ENCODE measurements around the gene ELFN2.
A peak's percentile ranks its signal among the peaks of the same experiment; 100 is the strongest.

Gene ELFN2

DNA sequence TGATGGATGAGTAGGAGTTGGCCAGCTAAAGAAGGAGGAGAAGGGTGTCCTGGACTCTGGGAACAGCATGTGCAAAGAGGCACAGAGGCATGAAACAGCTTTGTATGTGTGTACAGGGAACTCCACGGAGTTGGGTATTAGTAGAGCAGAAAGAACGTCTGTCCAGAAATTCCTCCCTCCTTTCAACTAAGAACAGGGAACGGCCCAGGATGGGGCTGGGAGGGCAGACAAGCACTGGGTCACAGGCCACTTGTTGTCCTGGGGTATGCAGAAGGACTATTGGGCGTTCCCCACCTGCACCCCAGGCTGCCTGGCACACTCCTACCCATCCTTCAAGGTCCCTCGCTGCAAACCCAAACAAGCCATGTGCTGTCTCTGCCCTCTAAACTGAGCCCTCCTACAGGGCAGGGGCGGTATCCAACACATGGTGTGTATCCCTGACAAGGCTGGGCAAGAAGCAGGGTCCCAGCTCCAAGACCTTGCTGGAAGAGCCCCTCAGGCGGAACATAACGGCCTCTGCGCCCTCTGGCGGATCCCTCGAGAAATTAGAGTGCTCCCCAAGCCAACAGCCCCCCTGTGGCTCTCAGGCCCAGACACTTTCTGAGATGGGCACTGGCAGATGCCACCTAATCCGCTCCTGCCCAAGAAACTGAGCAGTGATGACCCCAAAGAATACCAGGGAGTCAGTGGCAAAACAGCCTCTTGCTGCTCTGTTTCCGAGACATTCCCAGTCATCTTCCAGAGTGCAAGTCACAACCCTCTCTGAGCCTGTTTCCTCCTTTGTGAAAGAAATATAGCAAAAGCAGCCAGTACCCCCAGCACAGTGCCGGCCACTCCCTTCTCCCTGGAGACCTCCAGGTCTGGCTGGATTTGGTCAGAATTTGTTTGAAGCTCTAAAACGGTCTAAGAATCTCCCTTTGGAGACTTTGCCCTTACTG, 1.6 kb upstream of the ELFN2 start:
- no peak for FAIRE-seq
- peak; percentile 49 for DNase-seq (ENCODE audit: insufficient read length, low spot score)

- no peak for FAIRE-seq
- no peak for DNase-seq (ENCODE audit: insufficient read length, low spot score)
Observed at GRCh38 chr22:37427711-37428635, 694 bp upstream of the ELFN2 start.

DNA sequence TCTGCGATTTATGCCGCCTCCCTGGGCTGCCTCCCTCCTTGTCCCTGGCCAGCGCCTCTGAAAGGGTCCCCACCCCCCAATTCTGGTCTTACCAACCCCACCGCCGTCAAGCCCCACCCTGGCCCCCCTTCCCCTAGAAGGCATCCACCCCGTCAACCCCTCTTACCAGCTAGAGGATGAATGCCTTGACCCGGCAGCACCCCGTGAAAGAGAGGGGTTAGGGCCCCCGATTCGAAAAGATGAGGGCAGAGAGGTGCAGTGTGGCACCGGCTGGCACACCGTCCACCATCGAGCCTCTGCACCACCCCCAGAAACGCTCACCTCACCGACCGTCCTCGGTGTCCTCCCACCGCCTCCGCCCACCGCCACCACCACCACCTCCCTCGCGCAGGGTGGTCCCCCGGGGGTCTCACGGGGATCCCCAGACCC, 559 bp downstream of the ELFN2 start:
- no peak for FAIRE-seq
- DNase-seq (ENCODE audit: insufficient read length, low spot score) = no peak

DNA sequence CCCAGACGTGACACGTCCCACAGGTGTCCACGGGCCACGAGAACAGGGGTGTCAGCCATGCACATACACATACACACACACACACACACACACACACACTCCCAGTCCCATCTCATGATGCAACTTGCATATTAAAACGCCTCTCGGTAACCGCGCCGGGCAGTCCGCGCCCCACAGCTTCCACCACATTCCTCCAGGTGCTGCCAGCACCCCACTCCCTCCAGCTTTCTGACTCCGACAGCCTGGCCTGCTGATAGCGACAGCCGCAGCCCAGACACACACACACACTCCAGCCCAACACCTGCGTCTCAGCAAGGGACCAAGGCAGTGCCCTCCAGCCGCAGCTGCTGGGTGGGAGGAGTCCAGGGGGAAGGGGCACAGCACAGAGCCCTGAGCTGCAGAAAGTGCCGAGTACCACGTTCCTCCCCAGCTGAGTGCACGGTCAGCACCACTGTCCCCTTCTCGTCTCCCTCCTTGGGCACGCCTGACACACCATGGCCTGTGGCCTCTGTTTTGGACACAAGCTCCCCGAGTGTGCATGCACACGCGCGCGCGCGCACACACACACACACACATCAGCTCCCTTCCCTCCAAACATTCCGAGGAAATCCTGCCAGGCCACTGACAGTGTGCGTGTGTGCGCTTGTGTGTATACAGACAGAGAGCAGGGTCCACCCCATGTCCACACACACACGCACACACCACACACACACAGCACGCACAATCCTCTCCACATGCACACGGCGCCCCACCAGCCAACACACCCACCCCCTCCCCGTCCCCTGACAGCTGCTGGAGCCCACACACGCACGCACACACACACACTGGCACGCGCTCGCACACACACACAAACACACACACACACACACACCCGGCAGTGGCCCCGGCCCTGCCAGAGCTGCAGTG, 1.2 kb downstream of the ELFN2 start:
- FAIRE-seq (no peak), DNase-seq (ENCODE audit: insufficient read length, low spot score) (no peak)

DNA sequence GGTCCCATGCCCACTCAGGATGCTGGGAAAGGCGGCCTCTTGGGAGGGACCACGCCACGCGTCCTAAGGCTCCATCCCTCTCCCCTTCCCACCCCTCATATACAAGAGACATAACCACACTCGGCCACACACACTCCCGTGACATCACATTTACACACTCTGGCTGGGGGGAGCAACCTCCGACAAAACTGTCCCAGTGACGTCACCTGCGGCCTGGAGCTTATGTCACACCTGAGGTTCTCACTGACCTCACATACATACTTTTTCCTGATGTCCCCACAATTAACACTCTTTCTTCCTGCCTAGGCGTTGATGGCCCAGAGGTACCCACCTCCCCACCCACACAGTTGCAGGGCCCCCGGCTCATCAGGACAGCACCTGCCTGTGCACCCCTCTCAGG, 1.9 kb downstream of the ELFN2 start:
- DNase-seq (ENCODE audit: insufficient read length, low spot score) (no peak), FAIRE-seq (no peak)

DNA sequence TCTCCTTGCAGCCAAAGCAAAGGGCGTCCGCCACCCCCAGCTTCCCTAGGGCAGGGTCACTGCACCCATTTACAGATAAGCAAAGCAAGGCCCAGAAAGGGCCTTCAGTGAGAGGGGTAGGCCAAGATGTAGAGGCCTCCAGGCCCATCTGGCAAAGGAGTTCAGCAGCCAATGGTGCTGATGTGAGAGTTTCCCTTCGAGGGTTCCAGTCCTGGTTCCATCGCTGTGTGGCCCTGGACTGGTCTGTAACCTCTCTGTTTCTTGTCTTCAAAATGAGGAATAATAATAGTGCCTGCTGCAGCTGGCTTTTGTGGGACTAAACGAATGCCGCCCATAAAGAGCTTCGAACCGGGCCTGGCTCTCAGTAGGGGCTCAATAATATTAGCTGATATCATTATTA, 4.0 kb downstream of the ELFN2 start:
- FAIRE-seq (no peak), DNase-seq (ENCODE audit: insufficient read length, low spot score) (no peak)

- no peak for DNase-seq (ENCODE audit: insufficient read length, low spot score)
Observed at GRCh38 chr22:37421468-37421877, 5.8 kb downstream of the ELFN2 start.

DNA sequence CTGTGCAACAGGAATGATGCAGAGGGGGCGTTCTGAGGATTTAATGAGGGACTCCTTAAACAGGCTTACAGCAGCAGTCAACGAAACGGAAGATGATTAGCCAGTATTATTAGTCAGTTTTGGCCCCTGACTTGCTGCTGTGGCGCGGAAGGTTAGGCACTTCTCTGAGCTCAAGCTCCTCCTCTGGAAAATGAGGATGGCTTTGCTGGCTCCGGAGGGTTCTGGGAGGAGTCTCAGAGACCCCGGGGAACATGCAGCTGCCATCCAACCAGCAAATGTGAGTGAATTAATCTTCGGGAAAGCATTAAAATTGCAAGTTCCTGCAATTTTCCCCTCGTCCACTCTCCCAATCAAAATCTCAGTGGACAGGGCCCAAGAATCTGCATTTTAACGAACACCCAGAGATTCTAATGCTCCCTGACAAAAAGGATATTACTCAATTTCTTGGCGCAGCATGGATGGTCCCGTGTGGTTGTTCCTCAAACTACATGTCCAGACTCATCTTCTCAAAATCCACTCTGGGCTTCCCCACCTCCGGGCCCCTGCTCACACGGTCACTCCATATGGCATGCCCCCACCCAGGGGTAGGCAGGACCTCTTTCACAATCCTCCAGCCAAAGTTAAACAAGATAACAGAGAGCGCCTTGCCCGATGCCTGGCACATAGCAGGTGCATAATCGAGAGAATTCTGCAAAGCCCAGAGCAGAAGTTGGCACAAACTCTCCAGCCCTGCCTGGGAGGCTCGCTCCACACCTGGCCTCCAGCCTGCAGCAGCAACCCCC, 6.4 kb downstream of the ELFN2 start:
- DNase-seq (ENCODE audit: insufficient read length, low spot score) = no peak
- FAIRE-seq = no peak

More at GRCh38 chr22:37421468-37421877, 5.8 kb downstream of the ELFN2 start:
- no peak for FAIRE-seq

DNA sequence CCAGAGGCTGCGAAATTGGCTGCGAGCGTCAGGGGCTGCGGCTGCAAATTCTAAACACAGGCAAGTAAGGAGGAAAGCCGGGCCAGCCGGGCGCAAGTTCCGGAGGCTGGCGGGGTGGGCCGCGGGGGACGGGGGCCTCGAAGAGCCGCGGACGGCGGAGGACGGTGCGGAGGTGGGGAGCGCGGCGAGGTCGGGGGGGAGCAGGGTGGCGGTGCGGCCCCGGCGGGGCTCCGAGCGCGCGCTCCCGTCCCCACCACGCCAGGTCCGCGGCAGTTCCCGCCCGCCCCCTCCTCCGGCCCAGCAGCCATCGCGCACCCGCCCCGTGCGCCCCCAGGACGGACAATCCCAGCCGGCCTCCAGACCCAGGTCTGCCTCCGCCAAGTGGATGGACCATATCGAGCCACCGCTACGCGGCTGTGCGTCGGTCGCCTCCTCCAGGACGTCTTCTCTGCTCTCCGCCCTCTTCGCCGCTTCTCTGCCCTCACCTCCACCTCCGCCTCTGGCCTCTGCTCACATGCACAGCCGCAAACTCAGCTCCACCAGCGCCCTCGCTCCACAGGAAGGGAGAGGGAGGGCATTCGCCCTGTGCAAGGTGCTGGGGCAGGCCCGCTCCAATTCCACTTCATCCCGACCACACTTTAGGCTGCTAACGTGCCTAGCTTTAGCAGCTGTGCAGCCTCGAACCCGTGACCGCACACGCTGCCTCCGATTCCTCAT, 7.2 kb downstream of the ELFN2 start:
- no peak for FAIRE-seq
- no peak for DNase-seq (ENCODE audit: insufficient read length, low spot score)

DNA sequence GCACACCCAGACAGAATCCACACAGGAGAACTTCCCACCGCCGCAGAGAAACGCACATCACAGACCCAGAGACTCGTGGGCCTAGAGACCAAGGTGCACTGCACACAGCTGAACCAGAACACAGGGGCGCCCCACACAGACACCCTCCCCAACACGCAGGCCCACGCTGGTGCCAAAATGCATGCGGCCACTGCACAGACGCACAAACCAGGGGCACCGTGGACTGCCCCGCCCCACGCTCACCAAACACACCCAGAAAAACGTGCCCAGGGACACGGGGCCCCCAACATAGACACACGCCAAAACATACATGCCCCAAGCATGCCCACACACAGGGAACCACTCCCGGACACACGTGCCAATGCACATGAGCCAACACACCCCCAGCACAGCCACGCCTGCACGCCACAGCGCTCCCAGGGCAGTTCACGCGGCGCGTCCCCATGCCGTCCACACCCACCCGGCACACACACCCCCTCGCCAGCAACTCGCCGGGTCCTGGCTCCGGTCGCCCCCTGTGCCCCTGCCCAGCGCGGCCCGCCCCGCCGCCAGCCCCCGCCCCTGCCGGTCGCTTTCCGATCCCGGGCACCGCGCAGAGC, 7.8 kb downstream of the ELFN2 start:
- DNase-seq (ENCODE audit: insufficient read length, low spot score) = no peak
- FAIRE-seq = no peak

DNA sequence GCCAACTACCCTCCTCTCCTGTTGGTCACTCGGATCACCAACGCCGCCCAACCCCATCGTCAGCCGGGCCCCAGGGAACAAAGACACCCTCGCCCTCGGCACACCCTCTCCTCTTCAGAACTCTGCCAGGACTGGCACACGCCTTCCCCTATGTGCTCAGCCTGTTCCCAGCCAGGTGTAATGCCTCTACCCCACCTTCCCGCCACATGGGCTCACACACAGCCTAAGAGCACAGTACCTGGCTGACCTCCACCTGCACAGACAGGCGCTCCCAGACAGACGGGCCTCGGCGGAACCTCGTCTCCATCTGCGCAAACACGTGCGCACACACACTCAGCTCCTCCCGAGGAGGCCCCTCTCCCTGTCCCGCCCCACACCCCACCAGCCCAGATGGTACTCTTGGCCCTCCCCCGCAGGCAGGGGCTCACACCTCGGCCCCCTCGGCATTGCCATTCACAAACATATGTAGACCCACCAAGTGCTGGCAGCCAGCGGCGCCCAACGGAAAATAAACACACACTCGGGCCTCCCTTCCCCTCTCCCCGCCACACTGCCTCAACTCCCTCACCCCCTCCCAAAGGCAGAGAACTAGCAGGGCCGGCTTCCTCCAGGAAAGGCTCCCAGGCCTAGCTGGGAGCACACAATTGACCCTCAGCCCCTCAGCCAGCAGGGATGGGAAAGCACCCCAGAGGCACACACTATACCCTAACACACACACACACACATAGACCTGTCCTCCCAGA, 8.5 kb downstream of the ELFN2 start:
- DNase-seq (ENCODE audit: insufficient read length, low spot score) (no peak), FAIRE-seq (no peak)

GRCh38 chr22:37417677-37418348, 9.5 kb downstream of the ELFN2 start:
- no peak for FAIRE-seq
- DNase-seq (ENCODE audit: insufficient read length, low spot score) = no peak

- FAIRE-seq = no peak
Observed at GRCh38 chr22:37417264-37417663, 10.0 kb downstream of the ELFN2 start.

DNA sequence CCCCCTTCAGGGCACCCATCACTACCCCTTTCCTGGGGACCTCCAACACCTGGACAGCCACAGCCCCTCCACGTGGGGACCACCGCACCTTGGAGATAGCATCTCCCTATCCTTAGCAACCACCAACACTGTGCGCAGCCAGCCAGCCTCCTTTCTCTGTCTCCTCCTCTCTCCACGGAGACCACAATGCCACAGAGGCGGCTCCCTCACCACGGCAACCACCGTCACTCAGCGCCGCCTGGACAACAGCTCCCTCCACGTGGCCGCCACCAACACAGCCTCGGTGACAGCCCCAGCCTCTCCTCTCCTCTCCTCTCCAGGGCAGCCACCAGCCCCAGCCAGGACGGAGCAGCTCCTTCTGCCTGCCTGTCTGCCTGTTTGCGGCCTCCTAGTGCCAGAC, 10.5 kb downstream of the ELFN2 start:
- FAIRE-seq = no peak
- DNase-seq (ENCODE audit: insufficient read length, low spot score) = no peak

More at GRCh38 chr22:37417264-37417663, 10.0 kb downstream of the ELFN2 start:
- DNase-seq (ENCODE audit: insufficient read length, low spot score) = no peak

DNA sequence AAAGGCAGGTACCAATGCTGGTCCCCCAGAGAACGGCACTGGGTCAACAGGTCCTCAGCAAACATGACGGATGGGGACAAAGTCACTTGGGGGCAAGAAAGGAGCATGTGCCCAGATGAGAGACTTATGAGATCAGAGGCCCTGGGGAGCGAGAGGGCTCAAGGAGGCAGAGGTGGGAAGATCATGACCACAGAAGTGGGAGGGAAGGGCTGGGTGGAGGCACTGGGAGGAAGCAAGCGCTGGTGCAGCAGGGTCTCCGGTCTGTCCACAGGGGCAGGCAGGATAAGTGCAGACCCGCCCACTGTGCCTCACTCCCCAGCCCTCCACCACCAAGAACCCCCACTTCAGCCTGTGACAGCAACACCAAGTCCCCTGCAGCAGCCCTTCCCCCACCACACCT, 10.9 kb downstream of the ELFN2 start:
- no peak for FAIRE-seq

GRCh38 chr22:37415210-37415609, 12.1 kb downstream of the ELFN2 start:
- FAIRE-seq (no peak), DNase-seq (ENCODE audit: insufficient read length, low spot score) (no peak)

More for the DNA sequence above, 10.9 kb downstream of the ELFN2 start:
- DNase-seq (ENCODE audit: insufficient read length, low spot score) = no peak

DNA sequence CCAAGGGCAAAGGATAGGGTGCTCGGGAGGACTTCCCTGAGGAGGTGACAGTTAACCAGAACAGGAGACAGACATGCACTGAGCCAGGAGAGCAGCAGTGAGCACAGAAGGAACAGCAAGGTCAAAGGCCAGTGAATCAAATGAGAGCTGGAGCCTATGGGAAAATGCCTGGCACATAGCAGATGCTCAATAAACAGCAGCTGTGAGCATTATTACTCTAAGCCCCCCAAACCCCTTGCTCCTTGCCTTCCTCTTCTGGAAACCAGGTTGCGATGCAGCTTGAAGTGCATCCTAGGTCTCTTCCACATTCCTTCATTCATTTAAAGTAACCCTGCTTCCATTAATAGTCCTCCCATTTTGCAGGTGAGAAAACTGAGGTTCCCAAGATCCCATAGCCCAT, 13.0 kb downstream of the ELFN2 start:
- FAIRE-seq (no peak), DNase-seq (ENCODE audit: insufficient read length, low spot score) (no peak)

Data from HTR-8/SVneo (cell line).